ENCODE data around the gene TBX2. TPM values are rescaled to one million over a fixed set of nuclear protein-coding genes. Genes with fewer than 3 reads are reported as not detected.

TBX2 gene
- total RNA-seq, 1 experiment from 2014 or later: not detected

DNA sequence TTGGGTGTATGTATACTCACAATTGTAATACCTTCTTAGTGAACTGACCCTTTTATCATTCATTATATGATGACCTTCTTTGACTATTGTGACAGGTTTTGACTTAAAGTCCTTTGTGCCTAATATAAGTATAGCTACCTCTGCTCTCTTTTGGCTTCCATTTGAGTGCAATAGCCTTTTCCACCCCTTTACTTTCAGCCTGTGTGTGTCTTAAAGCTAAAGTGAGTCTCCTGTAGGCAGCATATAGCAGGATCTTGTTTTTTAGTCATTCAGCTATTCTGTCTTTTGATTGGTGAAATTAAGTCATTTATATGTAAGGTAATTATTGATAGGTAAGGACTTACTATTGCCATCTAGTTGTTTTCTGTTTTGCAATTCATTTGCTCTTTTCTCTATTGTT, 36.6 kb downstream of the TBX2 start:
- H3K27ac ChIP-seq (ENCODE audit: insufficient read length, low read depth, low read length): no peak overlapping the region
- Mint-ChIP-seq H3K36me3 (ENCODE audit: insufficient read depth in 1 of 3, low read depth in 3 of 3) (no peaks in the 10 kb centered on the region; a peak in 1 of 7 replicates), H3K27ac (no peak overlapping the region), H3K27me3 (ENCODE audit: low read depth) (peaks cover 44% of the 10 kb centered on the region), H3K4me3 (no peak overlapping the region), H3K4me1 (no peaks in the 10 kb centered on the region), H3K9me3 (peaks cover 5 to 8% of the 10 kb centered on the region in 2 experiments; a peak in 4 of 5 replicates)
- H4K8ac ChIP-seq (replicated peaks; ENCODE audit: insufficient read length, low read depth, low read length): no peak overlapping the region
- no peak overlapping the region for H3T11ph ChIP-seq (ENCODE audit: low read length)
- H4K20me1 ChIP-seq (ENCODE audit: control insufficient read depth, insufficient read depth, insufficient read length): no peaks in the 10 kb centered on the region
- TF ChIP-seq CTCF (conservative IDR thresholded peaks at IDR 0.05): no peak
- no peak overlapping the region for H3K4me2 ChIP-seq (ENCODE audit: insufficient read depth, insufficient read length, low read length)
- no peak overlapping the region for H4K91ac ChIP-seq (ENCODE audit: insufficient read length, low read depth, low read length)
- no peak overlapping the region for H2BK120ac ChIP-seq (ENCODE audit: low read depth, low read length, poor library complexity, severe bottlenecking)
- no peak overlapping the region for H2BK5ac ChIP-seq (ENCODE audit: insufficient read length, low read length)
- H3K79me2 ChIP-seq (ENCODE audit: insufficient read depth, low read length): no peaks in the 10 kb centered on the region
- H3K23me2 ChIP-seq (ENCODE audit: insufficient read length, low read depth, low read length, poor library complexity, severe bottlenecking): no peaks in the 10 kb centered on the region
- H3K27me3 ChIP-seq (ENCODE audit: insufficient read depth, low read length): no peaks in the 10 kb centered on the region
- no peaks in the 10 kb centered on the region for H3K9me3 ChIP-seq (ENCODE audit: control insufficient read depth, low read depth, low read length)
- no peak overlapping the region for H2AFZ ChIP-seq (ENCODE audit: low read length)
- no peak overlapping the region for H2BK12ac ChIP-seq (ENCODE audit: insufficient read length, low read depth, low read length)
- no peak overlapping the region for H2AK5ac ChIP-seq (ENCODE audit: insufficient read length, low read length)
- DNase-seq: no peak
- H3K9ac ChIP-seq (ENCODE audit: extremely low read depth, insufficient read length, low read length): no peak overlapping the region
- no peak overlapping the region for H2BK15ac ChIP-seq (ENCODE audit: low read depth, low read length)
- H3K18ac ChIP-seq (ENCODE audit: insufficient read length, low read depth, low read length): no peak overlapping the region
- no peak overlapping the region for H3K14ac ChIP-seq (ENCODE audit: insufficient read depth, low read length)
- H3K4me1 ChIP-seq (ENCODE audit: insufficient read depth, low read length): no peaks in the 10 kb centered on the region
- no peak overlapping the region for H2BK20ac ChIP-seq (ENCODE audit: low read depth, low read length, poor library complexity, severe bottlenecking)
- H3K23ac ChIP-seq (ENCODE audit: insufficient read length, low read depth, low read length): no peak overlapping the region
- H3K56ac ChIP-seq (ENCODE audit: insufficient read length, low read depth, low read length): no peak overlapping the region
- no peaks in the 10 kb centered on the region for H3K79me1 ChIP-seq (ENCODE audit: insufficient read depth, low read depth, low read length, poor library complexity, severe bottlenecking)
- no peak overlapping the region for H4K5ac ChIP-seq (ENCODE audit: insufficient read length, low read depth, low read length)
- H3K4ac ChIP-seq (ENCODE audit: low read depth, low read length): no peak overlapping the region

Data from H9 (cell line).